Measurements from ENCODE around the gene OR10AD1. TPM values are rescaled to one million over a fixed set of nuclear protein-coding genes. Genes with fewer than 3 reads are reported as not detected.

The OR10AD1 gene
- total RNA-seq, 1 experiment from 2014 or later = not detected

DNA sequence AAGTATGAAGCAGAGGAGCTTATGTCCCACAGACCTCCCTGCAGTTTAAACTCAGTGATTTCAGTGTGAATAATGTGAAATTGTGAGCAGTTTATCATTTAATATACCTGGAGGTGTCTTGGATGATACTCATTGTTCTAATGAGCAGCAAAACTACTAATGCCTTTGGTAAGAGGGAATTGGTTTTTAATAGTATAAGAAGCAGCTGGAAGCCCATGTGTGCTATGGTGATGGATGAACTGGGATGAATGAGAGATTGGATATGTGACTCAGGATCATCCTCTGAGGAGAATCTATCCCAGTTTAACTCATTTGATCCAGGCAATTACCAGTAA is 26.7 kb downstream of the OR10AD1 start:
- TF ChIP-seq SIN3A (IDR thresholded peaks at IDR 0.05; ENCODE audit: borderline replicate concordance, insufficient read depth, low read depth, low read length) = no peak
- TF ChIP-seq, protein P1, sequence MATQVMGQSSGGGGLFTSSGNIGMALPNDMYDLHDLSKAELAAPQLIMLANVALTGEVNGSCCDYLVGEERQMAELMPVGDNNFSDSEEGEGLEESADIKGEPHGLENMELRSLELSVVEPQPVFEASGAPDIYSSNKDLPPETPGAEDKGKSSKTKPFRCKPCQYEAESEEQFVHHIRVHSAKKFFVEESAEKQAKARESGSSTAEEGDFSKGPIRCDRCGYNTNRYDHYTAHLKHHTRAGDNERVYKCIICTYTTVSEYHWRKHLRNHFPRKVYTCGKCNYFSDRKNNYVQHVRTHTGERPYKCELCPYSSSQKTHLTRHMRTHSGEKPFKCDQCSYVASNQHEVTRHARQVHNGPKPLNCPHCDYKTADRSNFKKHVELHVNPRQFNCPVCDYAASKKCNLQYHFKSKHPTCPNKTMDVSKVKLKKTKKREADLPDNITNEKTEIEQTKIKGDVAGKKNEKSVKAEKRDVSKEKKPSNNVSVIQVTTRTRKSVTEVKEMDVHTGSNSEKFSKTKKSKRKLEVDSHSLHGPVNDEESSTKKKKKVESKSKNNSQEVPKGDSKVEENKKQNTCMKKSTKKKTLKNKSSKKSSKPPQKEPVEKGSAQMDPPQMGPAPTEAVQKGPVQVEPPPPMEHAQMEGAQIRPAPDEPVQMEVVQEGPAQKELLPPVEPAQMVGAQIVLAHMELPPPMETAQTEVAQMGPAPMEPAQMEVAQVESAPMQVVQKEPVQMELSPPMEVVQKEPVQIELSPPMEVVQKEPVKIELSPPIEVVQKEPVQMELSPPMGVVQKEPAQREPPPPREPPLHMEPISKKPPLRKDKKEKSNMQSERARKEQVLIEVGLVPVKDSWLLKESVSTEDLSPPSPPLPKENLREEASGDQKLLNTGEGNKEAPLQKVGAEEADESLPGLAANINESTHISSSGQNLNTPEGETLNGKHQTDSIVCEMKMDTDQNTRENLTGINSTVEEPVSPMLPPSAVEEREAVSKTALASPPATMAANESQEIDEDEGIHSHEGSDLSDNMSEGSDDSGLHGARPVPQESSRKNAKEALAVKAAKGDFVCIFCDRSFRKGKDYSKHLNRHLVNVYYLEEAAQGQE (IDR thresholded peaks at IDR 0.05; ENCODE audit: insufficient read depth in 1 of 2, low read depth in 2 of 2, low read length in 1 of 2) = no peak
- no peak for TF ChIP-seq POLR2AphosphoS5 (IDR thresholded peaks at IDR 0.05; ENCODE audit: low read depth, low read length)
- TF ChIP-seq, protein P2, sequence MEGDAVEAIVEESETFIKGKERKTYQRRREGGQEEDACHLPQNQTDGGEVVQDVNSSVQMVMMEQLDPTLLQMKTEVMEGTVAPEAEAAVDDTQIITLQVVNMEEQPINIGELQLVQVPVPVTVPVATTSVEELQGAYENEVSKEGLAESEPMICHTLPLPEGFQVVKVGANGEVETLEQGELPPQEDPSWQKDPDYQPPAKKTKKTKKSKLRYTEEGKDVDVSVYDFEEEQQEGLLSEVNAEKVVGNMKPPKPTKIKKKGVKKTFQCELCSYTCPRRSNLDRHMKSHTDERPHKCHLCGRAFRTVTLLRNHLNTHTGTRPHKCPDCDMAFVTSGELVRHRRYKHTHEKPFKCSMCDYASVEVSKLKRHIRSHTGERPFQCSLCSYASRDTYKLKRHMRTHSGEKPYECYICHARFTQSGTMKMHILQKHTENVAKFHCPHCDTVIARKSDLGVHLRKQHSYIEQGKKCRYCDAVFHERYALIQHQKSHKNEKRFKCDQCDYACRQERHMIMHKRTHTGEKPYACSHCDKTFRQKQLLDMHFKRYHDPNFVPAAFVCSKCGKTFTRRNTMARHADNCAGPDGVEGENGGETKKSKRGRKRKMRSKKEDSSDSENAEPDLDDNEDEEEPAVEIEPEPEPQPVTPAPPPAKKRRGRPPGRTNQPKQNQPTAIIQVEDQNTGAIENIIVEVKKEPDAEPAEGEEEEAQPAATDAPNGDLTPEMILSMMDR (IDR thresholded peaks at IDR 0.05) = no peak
- no peak for TF ChIP-seq TCF7L2 (IDR thresholded peaks at IDR 0.05; ENCODE audit: low read depth, low read length)
- ATAC-seq (no peak), DNase-seq (ENCODE audit: low read depth, low spot score) (no peak)
- in situ Hi-C loops (cut with HindIII; ENCODE audit: low pct_unique_long_range_greater_than_20kb, low sequenced_read_pairs) = no loop called here
- no peaks in the 10 kb centered on the region for H3K4me1 ChIP-seq (ENCODE audit: control insufficient read depth, insufficient read depth, low read length)
- H3K27ac ChIP-seq (ENCODE audit: low read length) = no peak overlapping the region
- CTCF ChIA-PET = no interaction called here
- no peak overlapping the region for H3K4me3 ChIP-seq (ENCODE audit: low read depth in 2 of 2, low read length in 2 of 2)
- intact Hi-C loops (cut with micrococcal nuclease; ENCODE audit: unreplicated experiment) = no loop called here
- no peaks in the 10 kb centered on the region for H3K9me3 ChIP-seq (ENCODE audit: control insufficient read depth, insufficient read depth, low read depth, low read length)
- peaks cover 26% of the 10 kb centered on the region; the same call in 1 of the 2 replicates for H3K27me3 ChIP-seq (ENCODE audit: control insufficient read depth, insufficient read depth, low read length)
- H3K36me3 ChIP-seq (ENCODE audit: control insufficient read depth, insufficient read depth, low read length) = no peaks in the 10 kb centered on the region
- no TSS peak for BruUV-seq (replicated peaks)
- POLR2A ChIA-PET = interaction anchor here (0.6 kb wide), 1 partner anchor 17 kb away, joined by 3 read pairs; no protein-coding TSS in a partner anchor

DNA sequence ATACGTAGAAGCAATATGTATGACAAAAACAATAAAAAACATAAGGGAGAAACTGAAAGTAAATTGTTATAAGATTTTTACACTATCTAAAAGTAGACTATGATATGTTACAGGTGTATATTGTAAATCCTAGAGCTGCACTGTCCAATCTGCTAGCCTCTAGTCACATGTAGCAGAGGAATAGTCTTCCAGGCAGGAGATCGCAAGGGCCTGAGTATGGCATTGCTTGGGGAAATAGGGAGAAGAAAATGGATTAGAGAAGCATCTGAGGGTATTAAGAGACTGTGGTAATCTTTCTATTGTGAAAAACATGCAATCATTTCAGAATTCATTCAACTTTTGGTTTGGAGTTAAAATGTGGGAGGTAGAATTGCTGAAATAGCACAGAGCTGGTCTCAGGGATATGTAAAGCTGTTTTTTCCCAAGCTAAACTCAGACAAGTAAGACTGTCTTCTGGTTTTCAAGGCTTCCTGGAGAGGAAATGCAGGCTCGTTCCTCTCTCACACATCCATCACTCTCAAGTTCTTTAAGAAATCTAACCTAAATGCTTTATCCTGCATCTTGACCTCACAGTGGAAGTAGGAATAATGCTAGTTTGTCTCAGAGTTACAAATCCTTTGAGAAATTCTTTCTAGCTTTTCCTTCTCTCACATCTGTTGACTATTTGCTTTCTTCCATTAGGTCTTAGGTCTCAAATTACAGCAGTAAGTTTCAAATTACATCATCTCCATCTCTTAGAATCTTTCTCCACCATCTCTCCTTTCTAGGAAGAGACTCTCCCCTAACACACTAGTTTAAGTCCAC is 27.3 kb downstream of the OR10AD1 start:
- TF ChIP-seq SIN3A (IDR thresholded peaks at IDR 0.05; ENCODE audit: borderline replicate concordance, insufficient read depth, low read depth, low read length) (no peak), TCF7L2 (IDR thresholded peaks at IDR 0.05; ENCODE audit: low read depth, low read length) (no peak), POLR2AphosphoS5 (IDR thresholded peaks at IDR 0.05; ENCODE audit: low read depth, low read length) (no peak)
- TF ChIP-seq, protein P1 (IDR thresholded peaks at IDR 0.05; ENCODE audit: insufficient read depth in 1 of 2, low read depth in 2 of 2, low read length in 1 of 2) = no peak
- TF ChIP-seq, protein P2 (IDR thresholded peaks at IDR 0.05) = no peak
- no peak overlapping the region for H3K4me3 ChIP-seq (ENCODE audit: low read depth in 2 of 2, low read length in 2 of 2)
- DNase-seq (ENCODE audit: low read depth, low spot score) (no peak), ATAC-seq (no peak)
- no peak overlapping the region for H3K27ac ChIP-seq (ENCODE audit: low read length)
- no peaks in the 10 kb centered on the region for H3K4me1 ChIP-seq (ENCODE audit: control insufficient read depth, insufficient read depth, low read length)
- H3K9me3 ChIP-seq (ENCODE audit: control insufficient read depth, insufficient read depth, low read depth, low read length) = no peaks in the 10 kb centered on the region
- H3K27me3 ChIP-seq (ENCODE audit: control insufficient read depth, insufficient read depth, low read length) = peaks cover 23% of the 10 kb centered on the region; the same call in 1 of the 2 replicates
- no TSS peak for BruUV-seq (replicated peaks)
- ChIA-PET CTCF (no interaction called here), POLR2A (interaction anchor here (0.6 kb wide), 2 partner anchors 18 to 1706 kb away, joined by 3 to 6 read pairs; no protein-coding TSS in a partner anchor)
- in situ Hi-C loops (cut with HindIII; ENCODE audit: low pct_unique_long_range_greater_than_20kb, low sequenced_read_pairs) = no loop called here
- intact Hi-C loops (cut with micrococcal nuclease; ENCODE audit: unreplicated experiment) = no loop called here
- H3K36me3 ChIP-seq (ENCODE audit: control insufficient read depth, insufficient read depth, low read length) = no peaks in the 10 kb centered on the region
